Calu3 (cell line): ENCODE data around the gene GAL3ST3. TPM values are rescaled to one million over a fixed set of nuclear protein-coding genes. Genes with fewer than 3 reads are reported as not detected.

Source experiments
- BruUV-seq: library from RNA; stranded (reverse); fragments of 400-500 nt; replicated peaks from 2 replicates; lab custom pipeline; 2021; lab: Mats Ljungman, UMichigan
- CTCF ChIA-PET: fragments of 300-600 bp; sonication (Branson Sonifier 250); formaldehyde crosslinking; loops from one replicate; lab custom pipeline; 2022; ENCODE audit warnings: antibody characterized with exemption; lab: Charles Lee
- DNase-seq: peaks from one replicate; pipeline ENCODE4 v3.0.0; 2022
- H3K27ac Mint-ChIP-seq: one replicate; pipeline ENCODE4 v1.8.0; 2022; ENCODE audit warnings: mixed read lengths; ENCODE audit not compliant: unreplicated experiment
- H3K27me3 Mint-ChIP-seq: one replicate; pipeline ENCODE4 v1.8.0; 2022; ENCODE audit warnings: mixed read lengths; ENCODE audit not compliant: unreplicated experiment
- H3K36me3 Mint-ChIP-seq: one replicate; pipeline ENCODE4 v1.8.0; 2022; ENCODE audit warnings: mild to moderate bottlenecking, moderate library complexity, mixed read lengths; ENCODE audit not compliant: insufficient read depth, unreplicated experiment
- H3K4me1 Mint-ChIP-seq: one replicate; pipeline ENCODE4 v1.8.0; 2022; ENCODE audit warnings: mild to moderate bottlenecking, low read depth, mixed read lengths; ENCODE audit not compliant: unreplicated experiment
- H3K4me3 Mint-ChIP-seq: one replicate; pipeline ENCODE4 v1.8.0; 2022; ENCODE audit warnings: mild to moderate bottlenecking, low read depth, moderate library complexity, mixed read lengths; ENCODE audit not compliant: unreplicated experiment
- H3K9me3 Mint-ChIP-seq: one replicate; pipeline ENCODE4 v1.8.0; 2022; ENCODE audit warnings: low read depth, mixed read lengths; ENCODE audit not compliant: unreplicated experiment
- intact Hi-C: fragments of 100-400 bp; cut with micrococcal nuclease; formaldehyde crosslinking; loops from one replicate; pipeline ENCODE4 v1.10.0; 2022; ENCODE audit not compliant: unreplicated experiment
- total RNA-seq: library from RNA; stranded (reverse); gene quantifications from 2 replicates; pipeline ENCODE4 v1.2.3, GENCODE V29; 2022
- TF ChIP-seq, protein P1 (sequence below): fragments of 200-600 bp; IDR thresholded peaks from one replicate; pipeline ENCODE4 v1.8.0; 2022; ENCODE audit warnings: antibody characterized with exemption; ENCODE audit not compliant: unreplicated experiment

GAL3ST3 gene
- total RNA-seq, 1 experiment from 2014 or later, result not detected

DNA sequence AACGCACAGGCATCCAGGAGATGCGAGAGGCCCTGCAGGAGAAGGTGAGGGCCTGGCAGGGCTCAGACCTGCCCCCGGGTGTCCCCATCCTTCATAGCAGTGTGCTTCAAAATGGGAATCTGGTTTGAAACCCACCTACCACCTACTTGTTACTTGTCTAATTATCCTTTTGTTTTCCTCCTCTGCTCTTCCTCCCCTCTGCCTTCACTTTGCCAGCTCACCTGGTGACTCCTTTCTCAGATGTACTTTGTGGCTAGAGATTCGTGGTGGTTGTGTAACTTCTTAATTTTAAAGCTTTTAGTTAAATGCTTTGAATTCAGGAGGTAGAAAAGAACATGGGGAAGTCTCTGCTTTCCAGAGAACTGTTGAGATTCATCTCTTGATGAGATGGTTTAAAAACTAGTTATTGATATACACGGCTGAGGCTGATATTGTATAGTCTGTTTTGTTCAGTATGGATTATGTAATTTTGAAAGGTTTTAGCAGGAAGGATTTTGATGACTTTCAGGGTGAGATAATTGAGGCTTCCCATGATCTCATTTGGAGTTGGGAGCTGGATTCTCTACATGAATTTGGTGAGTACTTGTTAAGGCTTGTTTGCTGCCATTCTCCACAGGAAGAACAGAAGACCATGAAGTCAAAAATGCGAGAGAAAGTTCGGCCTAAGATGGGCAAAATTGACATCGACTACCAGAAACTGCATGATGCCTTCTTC is 11.2 kb upstream of the GAL3ST3 start:
- Mint-ChIP-seq H3K27me3 (no peaks in the 10 kb centered on the region), H3K4me3 (no peak overlapping the region), H3K36me3 (peaks cover 86% of the 10 kb centered on the region), H3K4me1 (peaks cover 8% of the 10 kb centered on the region), H3K27ac (no peak overlapping the region), H3K9me3 (no peaks in the 10 kb centered on the region)
- TF ChIP-seq, protein P1, sequence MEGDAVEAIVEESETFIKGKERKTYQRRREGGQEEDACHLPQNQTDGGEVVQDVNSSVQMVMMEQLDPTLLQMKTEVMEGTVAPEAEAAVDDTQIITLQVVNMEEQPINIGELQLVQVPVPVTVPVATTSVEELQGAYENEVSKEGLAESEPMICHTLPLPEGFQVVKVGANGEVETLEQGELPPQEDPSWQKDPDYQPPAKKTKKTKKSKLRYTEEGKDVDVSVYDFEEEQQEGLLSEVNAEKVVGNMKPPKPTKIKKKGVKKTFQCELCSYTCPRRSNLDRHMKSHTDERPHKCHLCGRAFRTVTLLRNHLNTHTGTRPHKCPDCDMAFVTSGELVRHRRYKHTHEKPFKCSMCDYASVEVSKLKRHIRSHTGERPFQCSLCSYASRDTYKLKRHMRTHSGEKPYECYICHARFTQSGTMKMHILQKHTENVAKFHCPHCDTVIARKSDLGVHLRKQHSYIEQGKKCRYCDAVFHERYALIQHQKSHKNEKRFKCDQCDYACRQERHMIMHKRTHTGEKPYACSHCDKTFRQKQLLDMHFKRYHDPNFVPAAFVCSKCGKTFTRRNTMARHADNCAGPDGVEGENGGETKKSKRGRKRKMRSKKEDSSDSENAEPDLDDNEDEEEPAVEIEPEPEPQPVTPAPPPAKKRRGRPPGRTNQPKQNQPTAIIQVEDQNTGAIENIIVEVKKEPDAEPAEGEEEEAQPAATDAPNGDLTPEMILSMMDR, result no peak
- intact Hi-C loops, result no loop called here
- no peak for DNase-seq
- CTCF ChIA-PET, result no interaction called here
- BruUV-seq, result no TSS peak

DNA sequence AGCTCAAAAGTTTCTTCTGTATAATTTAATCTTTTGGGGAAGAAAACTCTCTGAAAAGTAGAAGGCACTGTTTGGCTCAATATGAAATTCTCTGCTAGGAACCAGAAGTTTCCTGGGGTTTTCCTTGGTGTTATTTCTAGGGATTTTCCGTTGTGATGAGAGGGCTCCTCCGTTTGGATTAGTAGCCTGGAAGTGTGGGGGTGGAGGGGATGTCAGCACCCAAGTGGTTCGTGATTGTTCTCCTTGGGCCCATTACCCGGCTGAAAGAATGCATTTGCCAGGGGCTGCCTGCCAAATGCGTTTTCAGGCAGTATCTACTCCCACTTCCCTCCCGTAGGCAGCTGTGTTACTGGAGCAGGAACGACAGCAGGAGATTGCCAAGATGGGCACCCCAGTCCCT is 7.5 kb upstream of the GAL3ST3 start:
- DNase-seq, result no peak
- TF ChIP-seq, protein P1, result no peak
- H3K9me3 Mint-ChIP-seq, result no peaks in the 10 kb centered on the region
- H3K4me3 Mint-ChIP-seq, result no peak overlapping the region
- intact Hi-C loops, result no loop called here
- CTCF ChIA-PET, result no interaction called here
- BruUV-seq, result no TSS peak
- H3K27me3 Mint-ChIP-seq, result no peaks in the 10 kb centered on the region
- H3K27ac Mint-ChIP-seq, result no peak overlapping the region
- H3K36me3 Mint-ChIP-seq, result peaks cover 86% of the 10 kb centered on the region
- peaks cover 3% of the 10 kb centered on the region for H3K4me1 Mint-ChIP-seq

DNA sequence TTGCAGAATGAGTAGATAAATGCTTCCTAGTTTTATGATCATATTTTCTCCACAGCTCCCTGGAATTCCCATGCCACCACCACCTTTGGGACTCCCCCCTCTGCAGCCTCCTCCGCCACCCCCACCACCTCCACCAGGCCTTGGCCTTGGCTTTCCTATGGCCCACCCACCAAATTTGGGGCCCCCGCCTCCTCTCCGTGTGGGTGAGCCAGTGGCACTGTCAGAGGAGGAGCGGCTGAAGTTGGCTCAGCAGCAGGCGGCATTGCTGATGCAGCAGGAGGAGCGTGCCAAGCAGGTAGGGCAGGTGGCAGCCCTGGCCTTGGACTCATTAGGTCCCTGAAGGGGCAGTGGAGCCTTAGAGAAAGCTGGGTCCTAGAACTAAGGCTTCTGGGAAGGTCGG is 6.1 kb upstream of the GAL3ST3 start:
- H3K27me3 Mint-ChIP-seq, result no peaks in the 10 kb centered on the region
- BruUV-seq, result no TSS peak

DNA sequence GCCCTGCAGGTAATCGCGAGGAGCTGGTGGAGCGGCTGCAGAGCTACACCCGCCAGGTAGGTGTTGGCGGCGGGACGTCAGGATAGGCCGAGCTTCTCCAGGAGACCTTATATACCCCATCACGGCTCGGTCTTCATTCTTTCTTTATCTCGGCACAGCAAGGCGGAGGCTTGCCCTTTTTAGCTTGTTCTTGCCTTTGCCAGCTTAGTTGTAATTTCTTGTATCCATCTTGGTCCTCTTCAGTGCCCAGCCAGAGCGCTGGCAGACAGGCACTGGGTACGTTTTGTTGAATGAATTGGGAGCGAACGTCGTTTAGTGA is 3.7 kb upstream of the GAL3ST3 start:
- no TSS peak for BruUV-seq
- no peak for DNase-seq
- Mint-ChIP-seq H3K4me1 (peaks cover 13% of the 10 kb centered on the region), H3K9me3 (no peaks in the 10 kb centered on the region), H3K36me3 (peaks cover 65% of the 10 kb centered on the region), H3K27ac (peak overlapping the region; percentile 90), H3K4me3 (peak overlapping the region; percentile 95), H3K27me3 (no peaks in the 10 kb centered on the region)
- CTCF ChIA-PET, result interaction anchor here (0.6 to 1.6 kb wide), 4 partner anchors 15 to 236 kb away, joined by 3 to 4 read pairs (median 4); partner anchors contain the start of genes CST6 and YIF1A
- intact Hi-C loops, result no loop called here
- TF ChIP-seq, protein P1, result no peak

More for the DNA sequence above, 6.1 kb upstream of the GAL3ST3 start:
- CTCF ChIA-PET, result no interaction called here
- Mint-ChIP-seq H3K4me1 (peaks cover 13% of the 10 kb centered on the region), H3K36me3 (peaks cover 79% of the 10 kb centered on the region), H3K27ac (no peak overlapping the region), H3K9me3 (no peaks in the 10 kb centered on the region), H3K4me3 (no peak overlapping the region)
- no peak for DNase-seq
- intact Hi-C loops, result no loop called here
- TF ChIP-seq, protein P1, result no peak
